Nephron progenitor cell (in vitro differentiated cells): ENCODE results near the gene TMCC1.

Source experiments
- DNase-seq: peaks from one replicate; pipeline ENCODE4 v3.0.0; 2021
- H3K27ac Mint-ChIP-seq: 2 replicates; pipeline ENCODE4 v1.8.0; 2021; ENCODE audit warnings: mild to moderate bottlenecking, moderate library complexity, mixed read lengths
- H3K27me3 Mint-ChIP-seq: 2 replicates; pipeline ENCODE4 v1.8.0; 2021; ENCODE audit warnings: mild to moderate bottlenecking, low read depth, mixed read lengths; ENCODE audit not compliant: poor library complexity
- H3K36me3 Mint-ChIP-seq: 2 replicates; pipeline ENCODE4 v1.8.0; 2021; ENCODE audit warnings: low read depth, mixed read lengths
- H3K4me1 Mint-ChIP-seq: 2 replicates; pipeline ENCODE4 v1.8.0; 2021; ENCODE audit warnings: mixed read lengths
- H3K4me3 Mint-ChIP-seq: 2 replicates; pipeline ENCODE4 v1.8.0; 2021; ENCODE audit warnings: mild to moderate bottlenecking, moderate library complexity, mixed read lengths
- H3K9me3 Mint-ChIP-seq: 2 replicates; pipeline ENCODE4 v1.8.0; 2021; ENCODE audit warnings: mild to moderate bottlenecking, moderate library complexity, mixed read lengths
- TF ChIP-seq, protein P1 (sequence below): fragments of 200-600 bp; sonication (generic); IDR thresholded peaks from 2 replicates; pipeline ENCODE4 v1.5.0; 2021; ENCODE audit warnings: antibody characterized with exemption

The TMCC1 gene

DNA sequence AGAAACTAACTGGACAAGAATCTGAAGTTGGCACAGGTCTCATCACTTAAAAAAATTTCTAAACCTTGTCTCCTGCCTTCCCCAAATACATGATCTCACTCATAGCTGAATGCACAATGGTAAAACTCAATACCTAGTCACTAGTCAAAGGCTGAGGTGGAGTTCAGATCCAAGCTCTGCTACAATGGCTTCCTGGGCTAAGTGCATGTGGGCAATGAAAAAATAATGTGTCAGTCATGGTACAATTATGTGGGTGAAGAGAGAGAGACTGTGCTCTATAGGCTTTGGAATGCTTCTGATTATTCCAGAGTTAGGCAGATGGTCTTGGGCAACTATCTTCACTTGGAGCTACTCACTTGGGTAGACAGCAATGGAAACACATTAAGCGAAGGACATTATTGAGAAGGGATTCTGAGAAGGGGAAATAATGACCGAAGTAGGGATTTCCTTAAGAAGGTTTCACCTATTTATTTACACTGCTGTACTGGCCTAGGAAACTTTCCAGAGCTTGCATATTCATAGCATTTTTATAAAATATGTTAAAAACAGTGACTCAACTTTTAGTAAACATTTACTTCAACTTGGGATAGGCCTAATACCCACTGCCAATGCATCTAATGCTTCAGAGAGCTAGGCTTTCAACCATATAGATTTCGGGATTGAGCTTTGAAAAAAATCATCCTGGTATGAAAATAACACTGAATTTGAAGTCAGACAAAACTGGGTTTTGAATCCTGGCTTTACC, 228.3 kb downstream of the TMCC1 start:
- no peak for DNase-seq
- Mint-ChIP-seq H3K4me1 (peaks cover 11% of the 10 kb centered on the region), H3K27ac (no peak overlapping the region), H3K36me3 (peaks cover 23% of the 10 kb centered on the region), H3K9me3 (no peaks in the 10 kb centered on the region), H3K4me3 (no peak overlapping the region), H3K27me3 (no peaks in the 10 kb centered on the region)
- TF ChIP-seq, protein P1, sequence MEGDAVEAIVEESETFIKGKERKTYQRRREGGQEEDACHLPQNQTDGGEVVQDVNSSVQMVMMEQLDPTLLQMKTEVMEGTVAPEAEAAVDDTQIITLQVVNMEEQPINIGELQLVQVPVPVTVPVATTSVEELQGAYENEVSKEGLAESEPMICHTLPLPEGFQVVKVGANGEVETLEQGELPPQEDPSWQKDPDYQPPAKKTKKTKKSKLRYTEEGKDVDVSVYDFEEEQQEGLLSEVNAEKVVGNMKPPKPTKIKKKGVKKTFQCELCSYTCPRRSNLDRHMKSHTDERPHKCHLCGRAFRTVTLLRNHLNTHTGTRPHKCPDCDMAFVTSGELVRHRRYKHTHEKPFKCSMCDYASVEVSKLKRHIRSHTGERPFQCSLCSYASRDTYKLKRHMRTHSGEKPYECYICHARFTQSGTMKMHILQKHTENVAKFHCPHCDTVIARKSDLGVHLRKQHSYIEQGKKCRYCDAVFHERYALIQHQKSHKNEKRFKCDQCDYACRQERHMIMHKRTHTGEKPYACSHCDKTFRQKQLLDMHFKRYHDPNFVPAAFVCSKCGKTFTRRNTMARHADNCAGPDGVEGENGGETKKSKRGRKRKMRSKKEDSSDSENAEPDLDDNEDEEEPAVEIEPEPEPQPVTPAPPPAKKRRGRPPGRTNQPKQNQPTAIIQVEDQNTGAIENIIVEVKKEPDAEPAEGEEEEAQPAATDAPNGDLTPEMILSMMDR, result no peak

GRCh38 chr3:129663930-129664646, 229.4 kb downstream of the TMCC1 start:
- TF ChIP-seq, protein P1, result no peak
- Mint-ChIP-seq H3K4me3 (no peak overlapping the region), H3K9me3 (no peaks in the 10 kb centered on the region), H3K27ac (no peak overlapping the region), H3K27me3 (no peaks in the 10 kb centered on the region), H3K4me1 (peaks cover 11% of the 10 kb centered on the region), H3K36me3 (peaks cover 19% of the 10 kb centered on the region)
- no peak for DNase-seq

DNA sequence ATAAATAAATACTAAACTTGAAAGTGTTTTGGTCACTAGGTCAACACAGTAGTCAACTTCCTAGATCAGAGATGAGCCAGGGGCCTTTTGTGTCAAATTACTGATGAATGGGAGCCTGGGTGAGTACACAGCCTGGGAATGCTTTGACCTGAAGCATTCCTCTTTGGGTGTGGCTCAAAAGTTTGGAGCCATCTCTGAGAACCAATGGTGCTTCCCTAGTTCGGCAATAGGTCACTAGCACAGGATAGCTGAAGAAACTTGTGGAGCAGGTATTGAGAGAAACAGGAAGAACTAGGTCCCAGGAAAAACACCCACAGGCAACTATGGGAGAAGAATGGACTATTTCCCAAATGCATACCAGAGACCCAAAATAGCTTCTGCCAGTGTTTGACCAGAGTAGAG, 230.5 kb downstream of the TMCC1 start:
- H3K36me3 Mint-ChIP-seq, result peaks cover 15% of the 10 kb centered on the region
- TF ChIP-seq, protein P1, result no peak
- H3K4me1 Mint-ChIP-seq, result peaks cover 18% of the 10 kb centered on the region
- H3K27ac Mint-ChIP-seq, result no peak overlapping the region
- H3K4me3 Mint-ChIP-seq, result no peak overlapping the region
- H3K9me3 Mint-ChIP-seq, result no peaks in the 10 kb centered on the region
- no peaks in the 10 kb centered on the region for H3K27me3 Mint-ChIP-seq
- peak; percentile 4 for DNase-seq

DNA sequence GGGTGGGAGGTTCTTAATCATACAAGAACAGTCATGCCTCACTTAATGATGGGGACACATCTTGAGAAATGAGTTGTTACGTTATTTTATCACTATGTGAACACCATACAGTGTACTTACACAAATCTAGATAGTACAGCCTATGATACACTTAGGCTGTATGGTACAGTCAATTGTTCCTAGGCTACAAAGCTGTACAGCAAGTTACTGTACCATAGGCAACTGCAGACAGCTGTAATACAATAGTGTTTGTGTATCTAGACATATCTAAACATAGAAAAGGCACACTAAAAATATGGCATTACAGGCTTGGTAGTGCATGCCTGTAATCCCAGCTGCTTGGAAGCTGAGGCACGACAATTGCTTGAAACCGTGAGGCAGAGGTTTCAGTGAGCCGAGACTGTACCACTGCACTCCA, 231.3 kb downstream of the TMCC1 start:
- DNase-seq, result no peak
- peaks cover 6% of the 10 kb centered on the region for H3K36me3 Mint-ChIP-seq
- no peak overlapping the region for H3K4me3 Mint-ChIP-seq
- no peak overlapping the region for H3K27ac Mint-ChIP-seq
- TF ChIP-seq, protein P1, result no peak
- H3K4me1 Mint-ChIP-seq, result peaks cover 27% of the 10 kb centered on the region
- H3K9me3 Mint-ChIP-seq, result no peaks in the 10 kb centered on the region
- H3K27me3 Mint-ChIP-seq, result no peaks in the 10 kb centered on the region

DNA sequence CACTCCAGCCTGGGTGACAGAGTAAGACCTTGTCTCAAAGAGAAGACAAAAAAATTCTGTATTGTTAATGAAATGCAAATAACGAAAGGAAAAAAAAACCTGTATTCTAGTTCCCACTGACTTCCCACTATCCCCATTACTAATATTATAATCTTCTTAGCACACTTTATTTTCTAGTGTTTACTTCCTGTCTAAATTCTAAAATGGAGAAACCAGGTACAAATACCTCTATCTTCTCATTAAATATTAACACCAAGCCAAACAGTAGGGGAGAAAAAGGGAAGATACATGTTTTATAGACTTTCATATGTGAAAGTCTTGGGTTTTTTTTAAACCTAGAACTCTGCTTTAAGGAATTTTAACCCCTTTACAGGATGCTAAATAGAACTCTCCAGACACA, 231.7 kb downstream of the TMCC1 start:
- Mint-ChIP-seq H3K27me3 (no peaks in the 10 kb centered on the region), H3K27ac (no peak overlapping the region), H3K4me3 (no peak overlapping the region), H3K36me3 (peaks cover 6% of the 10 kb centered on the region), H3K4me1 (peaks cover 31% of the 10 kb centered on the region), H3K9me3 (no peaks in the 10 kb centered on the region)
- TF ChIP-seq, protein P1, result no peak
- DNase-seq, result no peak
